Measurements from ENCODE around the gene CAP2.

CAP2 gene

GRCh38 chr6:17491416-17492142 is 98.2 kb downstream of the CAP2 start:
- no peak overlapping the region for H3K4me3 ChIP-seq (ENCODE audit: low read depth, low read length)

GRCh38 chr6:17492350-17492749 is 99.0 kb downstream of the CAP2 start:
- no peak for TF ChIP-seq CTCF (IDR thresholded peaks at IDR 0.05; ENCODE audit: low read depth, low read length)

More at GRCh38 chr6:17491416-17492142, 98.2 kb downstream of the CAP2 start:
- TF ChIP-seq CTCF (IDR thresholded peaks at IDR 0.05; ENCODE audit: low read depth, low read length): no peak

GRCh38 chr6:17493286-17493685 is 99.9 kb downstream of the CAP2 start:
- H3K4me3 ChIP-seq (ENCODE audit: low read depth, low read length): no peak overlapping the region
- no peak for TF ChIP-seq CTCF (IDR thresholded peaks at IDR 0.05; ENCODE audit: low read depth, low read length)

More at GRCh38 chr6:17492350-17492749, 99.0 kb downstream of the CAP2 start:
- H3K4me3 ChIP-seq (ENCODE audit: low read depth, low read length): no peak overlapping the region

GRCh38 chr6:17494177-17494576 is 100.8 kb downstream of the CAP2 start:
- no peak for TF ChIP-seq CTCF (IDR thresholded peaks at IDR 0.05; ENCODE audit: low read depth, low read length)
- no peak overlapping the region for H3K4me3 ChIP-seq (ENCODE audit: low read depth, low read length)

GRCh38 chr6:17494919-17495318 is 101.5 kb downstream of the CAP2 start:
- H3K4me3 ChIP-seq (ENCODE audit: low read depth, low read length): no peak overlapping the region
- no peak for TF ChIP-seq CTCF (IDR thresholded peaks at IDR 0.05; ENCODE audit: low read depth, low read length)

GRCh38 chr6:17497535-17498095 is 104.2 kb downstream of the CAP2 start:
- H3K4me3 ChIP-seq (ENCODE audit: low read depth, low read length): no peak overlapping the region
- TF ChIP-seq CTCF (IDR thresholded peaks at IDR 0.05; ENCODE audit: low read depth, low read length): no peak

- no peak for TF ChIP-seq CTCF (IDR thresholded peaks at IDR 0.05; ENCODE audit: low read depth, low read length)
- H3K4me3 ChIP-seq (ENCODE audit: low read depth, low read length): no peak overlapping the region
These were observed 108.0 kb downstream of the CAP2 start for GRCh38 chr6:17501442-17501841.

All from WI38 (cell line).